ENCODE results near the gene HAGHL. TPM values are rescaled to one million over a fixed set of nuclear protein-coding genes. Genes with fewer than 3 reads are reported as not detected.
A peak's percentile ranks its signal among the peaks of the same experiment; 100 is the strongest.

The HAGHL gene
- total and polyA plus RNA-seq, 2 of the 8 experiments (the other 6 are each of a cell fraction or from before 2014, with no cell fraction given): 26.6 to 26.9 TPM

- H3K79me1 ChIP-seq (ENCODE audit: low read depth, low read length): no peaks in the 10 kb centered on the region
- WGBS, 2 experiments (ENCODE audit: extremely low coverage in 1 of 2, insufficient coverage in 1 of 2, insufficient read length in 1 of 2, insufficient replicate concordance in 2 of 2, low coverage in 1 of 2, low lambda C conversion rate in 2 of 2, missing lambda C conversion rate in 1 of 2): 33% methylated on average over 15 of the region's 16 CpGs; no CpG with 5 or more reads in 1 of the 2 experiments
- peak overlapping the region; percentile 77 for H4K91ac ChIP-seq (replicated peaks; ENCODE audit: insufficient read length, low read length)
- H2BK5ac ChIP-seq (ENCODE audit: low read depth, low read length): 0 out of 2 replicates have a peak overlapping the region, but pooled peaks have one; percentile 95
- no peak overlapping the region for H3K18ac ChIP-seq (ENCODE audit: extremely low read depth, low read length)
- no peak overlapping the region for H2AK5ac ChIP-seq (ENCODE audit: low read depth, low read length)
- H3K4me2 ChIP-seq (ENCODE audit: insufficient read depth in 1 of 2, low read depth in 2 of 2, low read length in 2 of 2): peak overlapping the region; percentile 76 to 83
- H4K8ac ChIP-seq (ENCODE audit: extremely low read depth, insufficient read depth, low read length): no peak overlapping the region
- peak overlapping the region; percentile 85 for H3K4ac ChIP-seq (replicated peaks; ENCODE audit: insufficient read length, low read depth, low read length)
- 0 out of 2 replicates have a peak overlapping the region, but pooled peaks have one; percentile 23 for H2BK12ac ChIP-seq (ENCODE audit: low read depth, low read length)
- no peak overlapping the region for H3K9ac ChIP-seq (replicated peaks in 1 of 4; ENCODE audit: extremely low read depth in 1 of 4, low read depth in 3 of 4, low read length in 3 of 4)
- H2BK15ac ChIP-seq (ENCODE audit: low read length): no peak overlapping the region; the same call in 1 of the 2 replicates
- no peak overlapping the region for H4K5ac ChIP-seq (ENCODE audit: insufficient read length, low read depth, low read length)
- H3K27ac ChIP-seq (ENCODE audit: low read depth, low read length): no peak overlapping the region
- CTCF ChIA-PET (ENCODE audit: partially characterized antibody): interaction anchor here (0.7 to 35.8 kb wide), 9 partner anchors 3 to 328 kb away, joined by 3 to 977 read pairs (median 6); partner anchors contain the start of genes ANTKMT, CCDC78, CHTF18 and CIAO3
- no peak overlapping the region for H3K23ac ChIP-seq (ENCODE audit: insufficient read length)
- no peak overlapping the region for H2BK20ac ChIP-seq (ENCODE audit: low read length)
- DNase-seq (ENCODE audit: low read depth in 1 of 2, low spot score in 2 of 2) (no peak), FAIRE-seq (no peak)
- H3K9me3 ChIP-seq (ENCODE audit: insufficient read depth in 2 of 2, low read depth in 1 of 2, low read length in 1 of 2): no peaks in the 10 kb centered on the region; a peak in 1 of 4 replicates
- no peak overlapping the region for H2AFZ ChIP-seq (ENCODE audit: low read length)
- no peak overlapping the region for H2BK120ac ChIP-seq (replicated peaks; ENCODE audit: low read depth, low read length)
- H3K23me2 ChIP-seq (ENCODE audit: low read depth, low read length): peaks cover 16% of the 10 kb centered on the region; the same call in 1 of the 2 replicates
- no peak overlapping the region for H3K14ac ChIP-seq (ENCODE audit: insufficient read length)
- no peaks in the 10 kb centered on the region for H3K79me2 ChIP-seq (ENCODE audit: control insufficient read depth in 1 of 2, insufficient read depth in 2 of 2, low read length in 2 of 2)
- peaks cover 0 to 27% (median 17%) of the 10 kb centered on the region in 4 experiments; a peak in 5 of 7 replicates for H3K4me1 ChIP-seq (replicated peaks in 1 of 4; ENCODE audit: control insufficient read depth in 3 of 4, insufficient read depth in 4 of 4, low read length in 3 of 4)
- POLR2A ChIA-PET (ENCODE audit: partially characterized antibody): interaction anchor here (0.6 to 23.0 kb wide), 24 partner anchors 3 to 149 kb away, joined by 3 to 353 read pairs (median 5); partner anchors contain the start of genes ANTKMT, CCDC78, CHTF18 and CIAO3
- H3K4me3 ChIP-seq (ENCODE audit: extremely low read depth in 1 of 4, insufficient read depth in 2 of 4, low read depth in 3 of 4, low read length in 4 of 4): peak overlapping the region; percentile 75 to 77 (median 76)
- H4K20me1 ChIP-seq (replicated peaks in 1 of 2; ENCODE audit: control insufficient read depth in 1 of 2, insufficient read depth in 2 of 2, low read length in 2 of 2): peaks cover 6 to 19% of the 10 kb centered on the region in 2 experiments
- H3K27me3 ChIP-seq (replicated peaks in 1 of 4; ENCODE audit: control insufficient read depth in 3 of 4, extremely low read depth in 1 of 4, insufficient read depth in 3 of 4, low read length in 3 of 4): peaks cover 0 to 28% (median 12%) of the 10 kb centered on the region in 4 experiments; a peak in 4 of 7 replicates
- TF ChIP-seq POLR2AphosphoS5 (IDR thresholded peaks at IDR 0.05; ENCODE audit: low read depth, low read length) (0 out of 2 replicates have a peak, but pooled peaks have one; percentile 12), POLR2A (IDR thresholded peaks at IDR 0.05; ENCODE audit: control extremely low read depth in 1 of 2, low read depth in 2 of 2, low read length in 2 of 2) (peak in 1 of 2 experiments; percentile 36; a peak in 1 of 3 replicates), BACH1 (IDR thresholded peaks at IDR 0.05; ENCODE audit: low read length) (0 out of 2 replicates have a peak, but pooled peaks have one; percentile 25), NANOG (IDR thresholded peaks at IDR 0.05; ENCODE audit: insufficient read depth, low read depth, low read length, poor library complexity, severe bottlenecking) (no peak), SUZ12 (IDR thresholded peaks at IDR 0.05; ENCODE audit: low read length) (no peak), SAP30 (IDR thresholded peaks at IDR 0.05; ENCODE audit: insufficient read depth, insufficient replicate concordance, low read length) (peak; percentile 55), RAD21 (IDR thresholded peaks at IDR 0.05 in 1 of 2, conservative IDR thresholded peaks at IDR 0.05 in 1 of 2; ENCODE audit: low read depth in 2 of 2, low read length in 2 of 2) (no peak)
- TF ChIP-seq, protein P1, sequence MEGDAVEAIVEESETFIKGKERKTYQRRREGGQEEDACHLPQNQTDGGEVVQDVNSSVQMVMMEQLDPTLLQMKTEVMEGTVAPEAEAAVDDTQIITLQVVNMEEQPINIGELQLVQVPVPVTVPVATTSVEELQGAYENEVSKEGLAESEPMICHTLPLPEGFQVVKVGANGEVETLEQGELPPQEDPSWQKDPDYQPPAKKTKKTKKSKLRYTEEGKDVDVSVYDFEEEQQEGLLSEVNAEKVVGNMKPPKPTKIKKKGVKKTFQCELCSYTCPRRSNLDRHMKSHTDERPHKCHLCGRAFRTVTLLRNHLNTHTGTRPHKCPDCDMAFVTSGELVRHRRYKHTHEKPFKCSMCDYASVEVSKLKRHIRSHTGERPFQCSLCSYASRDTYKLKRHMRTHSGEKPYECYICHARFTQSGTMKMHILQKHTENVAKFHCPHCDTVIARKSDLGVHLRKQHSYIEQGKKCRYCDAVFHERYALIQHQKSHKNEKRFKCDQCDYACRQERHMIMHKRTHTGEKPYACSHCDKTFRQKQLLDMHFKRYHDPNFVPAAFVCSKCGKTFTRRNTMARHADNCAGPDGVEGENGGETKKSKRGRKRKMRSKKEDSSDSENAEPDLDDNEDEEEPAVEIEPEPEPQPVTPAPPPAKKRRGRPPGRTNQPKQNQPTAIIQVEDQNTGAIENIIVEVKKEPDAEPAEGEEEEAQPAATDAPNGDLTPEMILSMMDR (IDR thresholded peaks at IDR 0.05; ENCODE audit: control extremely low read depth in 1 of 3, insufficient read depth in 1 of 3, low read depth in 1 of 3, low read length in 3 of 3): 0 out of 4 replicates have a peak, but pooled peaks of 1 of the 3 experiments have one; percentile 4
- no peak overlapping the region for H3K56ac ChIP-seq (replicated peaks; ENCODE audit: insufficient read length, low read depth, low read length)
- H3K36me3 ChIP-seq (ENCODE audit: control insufficient read depth in 2 of 4, insufficient read depth in 4 of 4, low read length in 3 of 4): peaks cover 0 to 6% (median 0%) of the 10 kb centered on the region in 4 experiments; a peak in 1 of 8 replicates
These were observed 7.0 kb upstream of the HAGHL start for GRCh38 chr16:719815-720446.

Data from H1 (cell line).